Epithelial cell of proximal tubule (primary cell): ENCODE results near the gene OR6K6. TPM values are rescaled to one million over a fixed set of nuclear protein-coding genes. Genes with fewer than 3 reads are reported as not detected.

Source experiments
- DNase-seq: peaks from one replicate; pipeline ENCODE4 v3.0.0-alpha.2; 2011; ENCODE audit warnings: low read depth
- H3K4me3 ChIP-seq: 2 replicates; pipeline ENCODE4 v1.5.1; 2011; ENCODE audit warnings: low read depth, mild to moderate bottlenecking, low read length
- CTCF ChIP-seq: conservative IDR thresholded peaks from 2 replicates; pipeline ENCODE4 v1.5.1; 2012; ENCODE audit warnings: low read depth, mild to moderate bottlenecking, low read length
- total RNA-seq: library from RNA; depleted of rRNA; stranded (reverse); fragments of >200 nt; gene quantifications from 2 replicates; pipeline ENCODE4 v1.2.3, GENCODE V29; 2015

The OR6K6 gene
- not detected in 2 replicates for total RNA-seq

DNA sequence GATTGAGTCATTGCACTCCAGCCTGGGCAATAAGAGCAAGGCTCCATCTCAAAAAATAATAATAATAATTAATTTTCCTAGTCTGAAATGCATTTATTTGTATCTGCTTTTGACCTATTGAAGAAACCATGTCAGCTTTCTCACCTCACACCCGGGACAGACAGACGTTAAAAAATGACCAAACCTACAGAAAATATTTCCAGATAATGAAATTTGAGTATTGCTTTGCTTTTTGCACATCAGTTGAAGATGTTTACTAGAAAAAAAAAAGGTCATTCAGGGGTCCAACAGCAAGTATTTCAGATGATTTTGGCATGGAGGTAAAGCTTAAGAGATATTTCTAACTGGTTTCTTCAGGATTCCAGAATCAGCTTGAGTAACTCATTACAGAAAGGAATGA is at the start of gene OR6K6:
Gene OR6K6, plus strand, starts transcription at position 301 of the 400 bp plus-strand sequence. CDS start 168 bp downstream, outside the sequence.
- TF ChIP-seq CTCF, result no peak
- DNase-seq, result no peak
- no peak within 1 kb of the TSS for H3K4me3 ChIP-seq

- no peak for DNase-seq
- no peak overlapping the region for H3K4me3 ChIP-seq
- no peak for TF ChIP-seq CTCF
These were observed 48.4 kb upstream of the OR6K6 start for GRCh38 chr1:158706096-158706495.

GRCh38 chr1:158711098-158711497 is 43.4 kb upstream of the OR6K6 start:
- TF ChIP-seq CTCF, result no peak
- H3K4me3 ChIP-seq, result no peak overlapping the region
- no peak for DNase-seq

DNA sequence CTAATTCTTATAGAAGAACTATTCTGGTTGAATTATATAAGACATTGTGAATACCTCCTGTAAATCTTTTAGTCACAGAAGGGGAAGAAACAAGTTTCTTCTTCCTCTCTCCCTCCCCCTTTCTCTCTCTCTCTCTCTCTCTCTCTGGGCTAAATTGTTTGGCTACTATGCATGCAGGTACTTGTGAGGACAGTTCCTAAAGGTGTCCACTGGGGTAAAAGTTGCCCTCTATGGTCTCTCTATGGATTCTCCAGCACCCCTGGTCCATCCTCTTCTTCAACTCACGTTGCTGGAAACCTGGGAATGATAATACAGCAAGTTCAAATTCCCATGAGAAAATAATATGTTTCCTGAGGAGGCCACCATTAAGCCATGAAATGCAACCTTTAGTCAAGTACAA is 39.8 kb upstream of the OR6K6 start:
- no peak for TF ChIP-seq CTCF
- no peak for DNase-seq
- H3K4me3 ChIP-seq, result no peak overlapping the region

DNA sequence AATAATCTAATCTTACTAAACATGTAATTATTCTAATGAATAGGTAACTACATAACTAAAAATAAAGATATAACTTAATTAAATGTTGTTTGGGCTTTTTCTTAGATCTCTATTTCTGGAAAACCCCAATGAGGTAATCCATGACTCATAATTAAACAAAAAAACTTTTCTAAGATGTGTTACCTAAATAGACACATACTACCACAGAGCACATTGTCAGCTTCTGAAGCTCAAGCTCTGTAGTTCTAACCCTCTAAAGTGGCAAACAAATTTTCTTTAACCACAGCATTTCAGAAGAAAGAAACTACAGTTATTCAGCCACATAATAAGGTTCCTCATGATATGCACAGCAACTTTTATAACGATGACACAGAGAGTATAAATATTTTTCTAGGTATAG is 38.2 kb upstream of the OR6K6 start:
- DNase-seq, result no peak
- no peak for TF ChIP-seq CTCF
- no peak overlapping the region for H3K4me3 ChIP-seq

DNA sequence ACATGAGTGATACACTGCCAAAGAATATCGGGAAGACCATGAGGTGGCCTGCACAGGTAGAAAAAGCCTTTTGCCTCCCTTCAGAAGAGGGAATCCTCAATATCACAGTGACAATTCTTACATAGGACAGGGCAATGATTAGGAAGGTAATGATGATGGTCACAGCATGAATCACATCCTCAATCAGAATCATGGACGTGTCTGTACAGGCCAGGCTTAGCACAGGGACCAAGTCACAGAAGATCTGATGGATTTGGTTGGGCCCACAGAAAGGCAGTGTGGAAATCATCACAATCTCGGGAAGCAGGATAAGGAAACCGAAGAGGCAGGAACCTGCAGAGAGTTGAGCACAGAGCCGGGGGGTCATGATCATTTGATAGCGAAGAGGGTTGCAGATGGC is 37.2 kb upstream of the OR6K6 start:
- TF ChIP-seq CTCF, result no peak
- DNase-seq, result no peak
- no peak overlapping the region for H3K4me3 ChIP-seq

DNA sequence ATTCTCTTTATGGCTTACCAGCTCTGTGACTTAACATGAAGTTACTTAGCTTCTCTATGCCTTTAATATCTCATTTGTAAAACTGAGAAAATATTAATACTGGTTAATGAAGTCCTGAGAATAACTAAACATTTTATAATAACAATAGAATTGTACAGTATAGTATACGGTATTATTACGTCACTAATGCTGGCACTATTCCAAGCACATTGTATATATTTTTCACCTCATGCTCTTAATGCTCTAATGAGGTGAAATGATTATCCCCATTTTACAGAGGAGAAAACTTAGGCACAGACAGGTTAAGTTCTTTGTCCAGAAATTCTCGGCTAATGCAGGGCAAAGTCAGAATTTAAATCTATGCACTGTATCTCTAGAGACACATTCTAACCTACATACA is 34.9 kb upstream of the OR6K6 start:
- TF ChIP-seq CTCF, result no peak
- no peak for DNase-seq
- H3K4me3 ChIP-seq, result no peak overlapping the region
